Thoracic aorta (tissue), 2 donors: Measurements from ENCODE around the gene LYL1. TPM values are rescaled to one million over a fixed set of nuclear protein-coding genes. Genes with fewer than 3 reads are reported as not detected.

Source experiments
- ATAC-seq: fragments of 150-250 bp; one replicate; pipeline ENCODE4 v1.8.0; 2017; ENCODE audit warnings: low read depth; ENCODE audit not compliant: insufficient number of reproducible peaks, low FRiP score
- DNase-seq: peaks from one replicate; pipeline ENCODE4 v3.0.0-alpha.2; 2020; ENCODE audit warnings: low spot score
- H3K27ac ChIP-seq, 2 donors: fragments of 200-600 bp; sonication (generic); 1 replicate in 1 of 2; 2 replicates in 1 of 2; pipeline ENCODE4 v1.5.1; 2016; ENCODE audit warnings: mild to moderate bottlenecking in 2 of 2, moderate library complexity in 2 of 2
- H3K27me3 ChIP-seq: fragments of 200-600 bp; sonication (generic); replicated peaks from 2 replicates; pipeline ENCODE4 v1.6.0; 2016; ENCODE audit warnings: mild to moderate bottlenecking; ENCODE audit not compliant: insufficient read depth
- H3K36me3 ChIP-seq: fragments of 200-600 bp; sonication (generic); one replicate; pipeline ENCODE4 v1.5.1; 2016
- H3K4me1 ChIP-seq, 2 donors: fragments of 200-600 bp; sonication (generic); 1 replicate in 1 of 2; 2 replicates in 1 of 2; pipeline versions ENCODE4 v1.5.1 to v1.6.0; 2016; ENCODE audit warnings: low read depth in 2 of 2, mild to moderate bottlenecking in 1 of 2; ENCODE audit not compliant: control insufficient read depth in 1 of 2
- H3K4me3 ChIP-seq: fragments of 200-600 bp; sonication (generic); 2 replicates; pipeline ENCODE4 v1.5.1; 2016; ENCODE audit warnings: mild to moderate bottlenecking
- H3K9me3 ChIP-seq: fragments of 200-600 bp; sonication (generic); 2 replicates; pipeline ENCODE4 v1.5.1; 2016
- CTCF ChIP-seq: fragments of 200-600 bp; sonication (generic); IDR thresholded peaks from one replicate; pipeline ENCODE4 v1.5.1; 2019; ENCODE audit warnings: antibody characterized with exemption
- total RNA-seq, 2 donors: library from RNA; depleted of rRNA; stranded (reverse); fragments of >200 nt; gene quantifications; one replicate each; pipeline versions ENCODE4 v1.1.0 to v1.2.3, GENCODE V29; 2016

The LYL1 gene
- total RNA-seq, 2 donors from 2014 or later: 10.6 to 36.1 TPM

DNA sequence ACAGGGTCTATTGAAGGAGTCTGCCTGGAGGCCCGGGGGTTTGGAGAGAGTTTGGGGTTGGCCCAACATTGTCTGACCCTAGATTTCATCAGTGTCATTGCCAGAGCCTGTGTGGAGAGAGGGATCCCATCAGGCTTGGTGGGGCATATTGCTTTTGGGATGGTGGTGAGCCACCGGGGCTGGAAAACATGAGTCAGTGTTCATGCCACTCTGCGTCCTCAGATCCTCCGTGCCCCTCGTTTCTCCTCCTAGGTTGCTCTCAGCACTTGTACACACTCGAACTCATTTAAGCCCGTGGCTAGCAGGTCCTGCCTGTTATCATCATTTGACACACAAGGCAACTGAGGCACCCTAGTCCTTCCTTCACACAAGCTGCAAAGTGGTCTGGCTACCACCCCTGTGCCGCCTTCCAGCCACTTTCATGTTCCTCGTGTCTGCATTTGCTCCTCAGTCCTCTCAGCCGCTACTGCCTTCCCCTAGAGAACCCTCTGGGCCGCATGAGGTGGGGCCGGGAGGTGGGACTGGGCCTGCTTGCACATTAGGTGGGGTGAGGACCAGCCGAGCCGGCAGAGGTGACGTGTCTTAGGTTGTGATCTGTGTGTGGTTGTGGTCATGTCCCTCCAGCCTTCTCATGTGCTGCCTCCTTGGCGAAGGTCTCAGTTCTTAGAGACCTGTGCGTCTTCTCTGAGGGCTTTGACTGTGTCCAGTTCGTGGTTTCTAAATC is 19.1 kb upstream of the LYL1 start:
- no peak for ATAC-seq
- H3K4me1 ChIP-seq: peaks cover 7 to 32% of the 10 kb centered on the region in 2 donors
- H3K36me3 ChIP-seq: no peaks in the 10 kb centered on the region
- DNase-seq: no peak
- H3K4me3 ChIP-seq: no peak overlapping the region
- H3K27me3 ChIP-seq: no peaks in the 10 kb centered on the region
- TF ChIP-seq CTCF: no peak
- H3K9me3 ChIP-seq: no peaks in the 10 kb centered on the region
- H3K27ac ChIP-seq: no peak overlapping the region

DNA sequence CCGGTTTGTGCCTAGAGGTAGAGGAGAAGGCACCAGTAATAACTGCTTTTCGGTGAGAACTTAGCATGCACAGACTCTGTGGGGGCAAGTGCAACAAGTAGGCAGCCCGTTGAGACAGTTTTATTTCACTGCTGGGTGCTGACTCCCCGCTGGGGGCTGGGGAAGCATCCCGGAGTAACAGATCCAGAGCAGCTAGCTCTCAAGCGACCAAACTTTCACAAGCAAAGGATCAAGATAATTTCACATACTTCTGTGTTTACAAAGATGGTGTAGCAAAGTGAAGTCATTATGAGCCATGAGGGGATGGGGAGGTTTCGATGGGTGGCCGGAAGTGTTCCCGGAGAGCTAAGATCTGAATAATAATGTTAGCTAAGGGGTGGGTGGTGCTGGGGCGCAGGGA is 18.2 kb upstream of the LYL1 start:
- no peak for DNase-seq
- H3K36me3 ChIP-seq: no peaks in the 10 kb centered on the region
- no peak overlapping the region for H3K27ac ChIP-seq
- H3K27me3 ChIP-seq: no peaks in the 10 kb centered on the region
- H3K4me1 ChIP-seq: peaks cover 11 to 37% of the 10 kb centered on the region in 2 donors
- no peak for TF ChIP-seq CTCF
- ATAC-seq: no peak
- H3K9me3 ChIP-seq: no peaks in the 10 kb centered on the region
- H3K4me3 ChIP-seq: no peak overlapping the region

- H3K9me3 ChIP-seq: no peaks in the 10 kb centered on the region
- no peak overlapping the region for H3K4me3 ChIP-seq
- no peak for DNase-seq
- peaks cover 16 to 44% of the 10 kb centered on the region in 2 donors for H3K4me1 ChIP-seq
- no peaks in the 10 kb centered on the region for H3K27me3 ChIP-seq
- TF ChIP-seq CTCF: no peak
- no peak overlapping the region for H3K27ac ChIP-seq
- no peaks in the 10 kb centered on the region for H3K36me3 ChIP-seq
- ATAC-seq: no peak
Observed at GRCh38 chr19:13120031-13120430, 17.4 kb upstream of the LYL1 start.

DNA sequence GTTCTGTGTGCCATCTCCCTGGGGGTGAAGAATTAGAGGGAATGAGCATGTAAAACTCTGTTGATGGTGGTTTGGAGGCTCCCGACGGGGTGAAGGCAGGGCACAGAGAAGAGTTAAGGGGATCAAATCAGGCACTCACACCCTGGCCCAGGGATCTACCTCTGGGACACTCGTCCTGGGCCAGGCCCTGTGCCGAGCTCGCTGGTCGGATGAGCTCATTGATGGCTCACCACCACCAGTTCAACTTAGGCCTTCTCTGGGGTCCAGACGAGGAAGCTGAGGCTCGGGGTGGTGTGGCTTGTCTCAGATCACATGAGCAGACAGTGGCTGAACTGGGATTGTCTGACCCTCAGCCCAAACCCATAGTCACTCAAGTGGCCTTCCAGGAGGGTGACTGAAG is 17.0 kb upstream of the LYL1 start:
- Histone ChIP-seq H3K4me1 (peaks cover 16 to 44% of the 10 kb centered on the region in 2 donors), H3K27ac (no peak overlapping the region)

More for the DNA sequence above, 17.0 kb upstream of the LYL1 start:
- H3K36me3 ChIP-seq: no peaks in the 10 kb centered on the region
- H3K9me3 ChIP-seq: no peaks in the 10 kb centered on the region
- ATAC-seq (no peak), DNase-seq (no peak)
- no peak for TF ChIP-seq CTCF
- peak overlapping the region; percentile 94 for H3K4me3 ChIP-seq
- H3K27me3 ChIP-seq: no peaks in the 10 kb centered on the region
